Keratinocyte (primary cell): ENCODE data around the gene MIB1.

ENCODE experiments used
- EZH2 ChIP-seq: IDR thresholded peaks from one replicate; pipeline ENCODE4 v1.6.1; 2012; ENCODE audit warnings: inconsistent platforms, mild to moderate bottlenecking, low read length, moderate library complexity
- TF ChIP-seq, protein P1 (sequence below), 3 experiments: IDR thresholded peaks in 1 of 3; conservative IDR thresholded peaks in 1 of 3; optimal IDR thresholded peaks in 1 of 3; 2 replicates in 2 of 3; 3 replicates in 1 of 3; pipeline versions ENCODE3 to v1.5.1; 2011; ENCODE audit warnings: low read length in 3 of 3, mild to moderate bottlenecking in 3 of 3, moderate library complexity in 2 of 3, control low read depth in 1 of 3, inconsistent platforms in 1 of 3; ENCODE audit not compliant: insufficient read depth in 2 of 3; ENCODE audit errors: extremely low read depth in 1 of 3

DNA sequence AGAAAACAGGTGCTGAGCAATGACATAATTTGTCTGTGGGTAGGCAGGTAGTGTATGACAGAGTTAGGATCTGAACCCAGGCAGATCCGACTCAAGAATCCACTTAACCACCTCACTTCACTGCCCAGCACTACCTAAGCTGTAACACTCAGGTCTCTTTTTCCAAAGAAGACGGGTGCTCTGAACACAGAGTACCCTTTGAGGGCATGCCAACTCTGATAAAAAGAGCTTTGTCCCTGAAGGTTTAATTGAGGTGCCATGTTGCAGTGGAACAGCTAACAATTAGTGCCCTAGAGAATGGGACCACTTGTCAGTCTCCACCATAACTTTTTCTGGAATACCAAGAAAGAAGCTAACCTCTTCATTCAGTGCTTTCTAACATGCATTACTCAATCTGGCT lies 47.3 kb upstream of the MIB1 start:
- TF ChIP-seq, protein P1, sequence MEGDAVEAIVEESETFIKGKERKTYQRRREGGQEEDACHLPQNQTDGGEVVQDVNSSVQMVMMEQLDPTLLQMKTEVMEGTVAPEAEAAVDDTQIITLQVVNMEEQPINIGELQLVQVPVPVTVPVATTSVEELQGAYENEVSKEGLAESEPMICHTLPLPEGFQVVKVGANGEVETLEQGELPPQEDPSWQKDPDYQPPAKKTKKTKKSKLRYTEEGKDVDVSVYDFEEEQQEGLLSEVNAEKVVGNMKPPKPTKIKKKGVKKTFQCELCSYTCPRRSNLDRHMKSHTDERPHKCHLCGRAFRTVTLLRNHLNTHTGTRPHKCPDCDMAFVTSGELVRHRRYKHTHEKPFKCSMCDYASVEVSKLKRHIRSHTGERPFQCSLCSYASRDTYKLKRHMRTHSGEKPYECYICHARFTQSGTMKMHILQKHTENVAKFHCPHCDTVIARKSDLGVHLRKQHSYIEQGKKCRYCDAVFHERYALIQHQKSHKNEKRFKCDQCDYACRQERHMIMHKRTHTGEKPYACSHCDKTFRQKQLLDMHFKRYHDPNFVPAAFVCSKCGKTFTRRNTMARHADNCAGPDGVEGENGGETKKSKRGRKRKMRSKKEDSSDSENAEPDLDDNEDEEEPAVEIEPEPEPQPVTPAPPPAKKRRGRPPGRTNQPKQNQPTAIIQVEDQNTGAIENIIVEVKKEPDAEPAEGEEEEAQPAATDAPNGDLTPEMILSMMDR (optimal IDR thresholded peaks at IDR 0.05 in 1 of 3, IDR thresholded peaks at IDR 0.05 in 1 of 3, conservative IDR thresholded peaks at IDR 0.05 in 1 of 3; ENCODE audit: extremely low read depth in 1 of 3, insufficient read depth in 2 of 3, low read length in 3 of 3): no peak
- no peak for TF ChIP-seq EZH2
